Measurements from ENCODE around the gene KDM5A.

GRCh38 chr12:401235-402028 is 12.3 kb upstream of the KDM5A start, which contains the start of gene CCDC77:
- TF ChIP-seq CTCF (IDR thresholded peaks at IDR 0.05 in 4 of 5, conservative IDR thresholded peaks at IDR 0.05 in 1 of 5) (peak in 2 of 5 experiments; percentile 29 to 30), POLR2A (IDR thresholded peaks at IDR 0.05) (peak; percentile 20 to 63)
